ENCODE data around the gene CREG1. TPM values are rescaled to one million over a fixed set of nuclear protein-coding genes. Genes with fewer than 3 reads are reported as not detected.

Gene CREG1
- total RNA-seq, result 171 TPM
- long read RNA-seq, transcript CREG1-201 (4 exons, 1,974 nt), result major isoform, 562 of 580 reads
- long read RNA-seq, partial matches to known transcripts, result 10 of 580 reads
- long read RNA-seq, other reads (novel, unspliced or antisense), result 8 of 580 reads

- ATAC-seq (peak; percentile 98), DNase-seq (peak; percentile 98)
- H3K4me1 ChIP-seq, result peaks cover 32% of the 10 kb centered on the region
- H3K27me3 ChIP-seq, result no peaks in the 10 kb centered on the region
- H3K9me3 ChIP-seq, result no peaks in the 10 kb centered on the region
- H3K36me3 ChIP-seq, result no peaks in the 10 kb centered on the region
- H3K4me3 ChIP-seq, result peak within 1 kb of the TSS; percentile 84
- intact Hi-C loops (cut with DNase I), result no loop called here
- no peak for TF ChIP-seq CTCF (IDR thresholded peaks at IDR 0.05)
- peak within 1 kb of the TSS; percentile 89 for H3K27ac ChIP-seq
Measured at GRCh38 chr1:167553136-167554027, at the start of gene CREG1. Gene CREG1, minus strand, starts transcription at chr1:167553762.

- Histone ChIP-seq H3K4me3 (no peak overlapping the region), H3K27me3 (no peaks in the 10 kb centered on the region), H3K9me3 (no peaks in the 10 kb centered on the region), H3K27ac (no peak overlapping the region), H3K36me3 (no peaks in the 10 kb centered on the region), H3K4me1 (peaks cover 26% of the 10 kb centered on the region)
- intact Hi-C loops (cut with DNase I), result loop anchor here (5.0 kb wide), 1 partner anchor 84 kb away; no protein-coding TSS in a partner anchor
- TF ChIP-seq CTCF (IDR thresholded peaks at IDR 0.05), result no peak
- ATAC-seq (no peak), DNase-seq (no peak)
Measured at GRCh38 chr1:167602840-167603239, 49.3 kb upstream of the CREG1 start.

GRCh38 chr1:167601442-167602383, 48.2 kb upstream of the CREG1 start:
- no peak for TF ChIP-seq CTCF (IDR thresholded peaks at IDR 0.05)
- peak; percentile 95 for ATAC-seq
- Histone ChIP-seq H3K27me3 (no peaks in the 10 kb centered on the region), H3K4me1 (peaks cover 26% of the 10 kb centered on the region), H3K9me3 (no peaks in the 10 kb centered on the region), H3K36me3 (no peaks in the 10 kb centered on the region), H3K4me3 (no peak overlapping the region), H3K27ac (peak overlapping the region; percentile 64)
- peak; percentile 80 for DNase-seq
- intact Hi-C loops (cut with DNase I), result loop anchor here (5.0 kb wide), 1 partner anchor 86 kb away; no protein-coding TSS in a partner anchor

GRCh38 chr1:167599957-167600581, 46.5 kb upstream of the CREG1 start:
- intact Hi-C loops (cut with DNase I), result loop anchor here (5.0 kb wide), 1 partner anchor 87 kb away; no protein-coding TSS in a partner anchor
- Histone ChIP-seq H3K27me3 (no peaks in the 10 kb centered on the region), H3K36me3 (no peaks in the 10 kb centered on the region), H3K4me1 (peaks cover 26% of the 10 kb centered on the region), H3K27ac (no peak overlapping the region), H3K4me3 (no peak overlapping the region), H3K9me3 (no peaks in the 10 kb centered on the region)
- no peak for DNase-seq
- TF ChIP-seq CTCF (IDR thresholded peaks at IDR 0.05), result peak; percentile 62
- peak; percentile 81 for ATAC-seq

- TF ChIP-seq CTCF (IDR thresholded peaks at IDR 0.05), result no peak
- no peaks in the 10 kb centered on the region for H3K36me3 ChIP-seq
- H3K4me1 ChIP-seq, result peaks cover 2% of the 10 kb centered on the region
- H3K27me3 ChIP-seq, result no peaks in the 10 kb centered on the region
- H3K9me3 ChIP-seq, result no peaks in the 10 kb centered on the region
- DNase-seq (no peak), ATAC-seq (no peak)
- no peak overlapping the region for H3K27ac ChIP-seq
- intact Hi-C loops (cut with DNase I), result no loop called here
- H3K4me3 ChIP-seq, result no peak overlapping the region
Measured at GRCh38 chr1:167594822-167595221, 41.3 kb upstream of the CREG1 start.
